SK-N-SH (cell line): Measurements from ENCODE around the gene MAP4K4.

Source experiments
- CTCF ChIP-seq: fragments of 200-600 bp; sonication (generic); IDR thresholded peaks from 2 replicates; pipeline ENCODE4 v1.6.1; 2017; ENCODE audit warnings: antibody characterized with exemption, mild to moderate bottlenecking, moderate library complexity
- EP300 ChIP-seq, 2 experiments: IDR thresholded peaks; 2 replicates each; pipeline versions ENCODE4 v1.4.0 to v1.6.1; 2012; ENCODE audit warnings: borderline replicate concordance in 1 of 2, low read depth in 1 of 2, low read length in 1 of 2
- EZH2phosphoT487 ChIP-seq: fragments of 200-600 bp; sonication (generic); IDR thresholded peaks from 2 replicates; pipeline ENCODE4 v1.6.1; 2017; ENCODE audit warnings: low read depth, mixed run types, mild to moderate bottlenecking, antibody characterized with exemption, moderate library complexity, borderline replicate concordance
- MEF2A ChIP-seq: IDR thresholded peaks from 2 replicates; pipeline ENCODE4 v1.4.0; 2012; ENCODE audit warnings: low read depth, borderline replicate concordance
- MXI1 ChIP-seq: IDR thresholded peaks from 2 replicates; pipeline ENCODE4 v1.6.1; 2012; ENCODE audit warnings: mild to moderate bottlenecking, low read depth, low read length, improper control_type of control experiment
- POLR2AphosphoS5 ChIP-seq: IDR thresholded peaks from 2 replicates; pipeline ENCODE4 v1.6.1; 2012; ENCODE audit warnings: low read depth, low read length
- RFX5 ChIP-seq: IDR thresholded peaks from 2 replicates; pipeline ENCODE4 v1.6.1; 2012; ENCODE audit warnings: mild to moderate bottlenecking, improper control_type of control experiment, low read length
- SMC3 ChIP-seq: IDR thresholded peaks from 2 replicates; pipeline ENCODE4 v1.6.1; 2012; ENCODE audit warnings: low read depth, low read length, improper control_type of control experiment
- TF ChIP-seq, protein P1 (sequence below): IDR thresholded peaks from 2 replicates; pipeline ENCODE4 v1.6.1; 2012; ENCODE audit warnings: mild to moderate bottlenecking, low read depth, low read length, moderate library complexity

DNA sequence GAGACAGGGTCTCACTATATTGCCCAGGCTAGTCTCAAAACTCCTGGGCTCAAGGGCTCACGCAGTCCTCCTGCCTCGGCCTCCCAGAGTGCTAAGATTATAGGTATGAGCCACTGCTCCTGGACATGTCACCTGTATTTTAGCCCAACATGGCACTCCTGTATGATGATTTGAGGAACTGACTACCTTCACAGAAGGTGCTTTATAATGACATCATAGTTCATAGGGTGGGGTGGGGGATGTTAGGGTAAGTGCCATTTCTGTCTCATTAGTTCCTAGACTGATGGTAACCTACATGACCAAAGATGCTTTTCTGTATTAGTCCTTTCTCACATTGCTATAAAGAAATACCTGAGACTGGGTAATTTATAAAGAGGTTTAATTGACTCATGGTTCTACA is 109.7 kb downstream of the MAP4K4 start:
- TF ChIP-seq CTCF = no peak
- no peak for TF ChIP-seq MXI1
- TF ChIP-seq EZH2phosphoT487 = no peak
- TF ChIP-seq EP300 (IDR thresholded peaks at IDR 0.05; ENCODE audit: borderline replicate concordance in 1 of 2, low read depth in 1 of 2, low read length in 1 of 2) = no peak
- TF ChIP-seq RFX5 = no peak
- no peak for TF ChIP-seq POLR2AphosphoS5
- no peak for TF ChIP-seq MEF2A
- no peak for TF ChIP-seq SMC3
- TF ChIP-seq, protein P1, sequence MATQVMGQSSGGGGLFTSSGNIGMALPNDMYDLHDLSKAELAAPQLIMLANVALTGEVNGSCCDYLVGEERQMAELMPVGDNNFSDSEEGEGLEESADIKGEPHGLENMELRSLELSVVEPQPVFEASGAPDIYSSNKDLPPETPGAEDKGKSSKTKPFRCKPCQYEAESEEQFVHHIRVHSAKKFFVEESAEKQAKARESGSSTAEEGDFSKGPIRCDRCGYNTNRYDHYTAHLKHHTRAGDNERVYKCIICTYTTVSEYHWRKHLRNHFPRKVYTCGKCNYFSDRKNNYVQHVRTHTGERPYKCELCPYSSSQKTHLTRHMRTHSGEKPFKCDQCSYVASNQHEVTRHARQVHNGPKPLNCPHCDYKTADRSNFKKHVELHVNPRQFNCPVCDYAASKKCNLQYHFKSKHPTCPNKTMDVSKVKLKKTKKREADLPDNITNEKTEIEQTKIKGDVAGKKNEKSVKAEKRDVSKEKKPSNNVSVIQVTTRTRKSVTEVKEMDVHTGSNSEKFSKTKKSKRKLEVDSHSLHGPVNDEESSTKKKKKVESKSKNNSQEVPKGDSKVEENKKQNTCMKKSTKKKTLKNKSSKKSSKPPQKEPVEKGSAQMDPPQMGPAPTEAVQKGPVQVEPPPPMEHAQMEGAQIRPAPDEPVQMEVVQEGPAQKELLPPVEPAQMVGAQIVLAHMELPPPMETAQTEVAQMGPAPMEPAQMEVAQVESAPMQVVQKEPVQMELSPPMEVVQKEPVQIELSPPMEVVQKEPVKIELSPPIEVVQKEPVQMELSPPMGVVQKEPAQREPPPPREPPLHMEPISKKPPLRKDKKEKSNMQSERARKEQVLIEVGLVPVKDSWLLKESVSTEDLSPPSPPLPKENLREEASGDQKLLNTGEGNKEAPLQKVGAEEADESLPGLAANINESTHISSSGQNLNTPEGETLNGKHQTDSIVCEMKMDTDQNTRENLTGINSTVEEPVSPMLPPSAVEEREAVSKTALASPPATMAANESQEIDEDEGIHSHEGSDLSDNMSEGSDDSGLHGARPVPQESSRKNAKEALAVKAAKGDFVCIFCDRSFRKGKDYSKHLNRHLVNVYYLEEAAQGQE = no peak
